Lung (tissue), 12 donors: ENCODE data around the gene SDK1. TPM values are rescaled to one million over a fixed set of nuclear protein-coding genes. Genes with fewer than 3 reads are reported as not detected.

ENCODE experiments used
- ATAC-seq: fragments of 200-7000 bp; cut with Tn5 transposase; one replicate; pipeline ENCODE4 v1.9.1; 2020; ENCODE audit warnings: moderate number of reproducible peaks; ENCODE audit not compliant: insufficient read depth, low FRiP score
- DNase-seq, 3 donors: peaks; one replicate each; pipeline ENCODE4 v3.0.0-alpha.2; 2013 to 2017
- H3K27ac ChIP-seq, 2 donors: one replicate each; pipeline ENCODE4 v1.5.1; 2013; ENCODE audit warnings: mild to moderate bottlenecking in 2 of 2, moderate library complexity in 2 of 2, control low read depth in 1 of 2, inconsistent platforms in 1 of 2, low read depth in 1 of 2, low read length in 1 of 2
- H3K27me3 ChIP-seq, 3 donors: one replicate each; pipeline ENCODE4 v1.5.1; 2013; ENCODE audit warnings: low read length in 2 of 3; ENCODE audit not compliant: control insufficient read depth in 3 of 3, insufficient read depth in 3 of 3
- H3K36me3 ChIP-seq, 4 donors: one replicate each; pipeline ENCODE4 v1.5.1; 2013; ENCODE audit warnings: low read length in 4 of 4, mild to moderate bottlenecking in 1 of 4, moderate library complexity in 1 of 4; ENCODE audit not compliant: control insufficient read depth in 4 of 4, insufficient read depth in 4 of 4
- H3K4me1 ChIP-seq, 5 donors: one replicate each; pipeline ENCODE4 v1.5.1; 2013; ENCODE audit warnings: low read length in 5 of 5, mild to moderate bottlenecking in 2 of 5, moderate library complexity in 1 of 5; ENCODE audit not compliant: control insufficient read depth in 5 of 5, insufficient read depth in 5 of 5
- H3K4me3 ChIP-seq: one replicate; pipeline ENCODE4 v1.5.1; 2013; ENCODE audit warnings: mild to moderate bottlenecking, control low read depth, moderate library complexity
- H3K9ac ChIP-seq, 2 donors: one replicate each; pipeline ENCODE4 v1.5.1; 2013; ENCODE audit warnings: low read length in 2 of 2, control low read depth in 1 of 2; ENCODE audit not compliant: insufficient read depth in 1 of 2
- H3K9me3 ChIP-seq, 4 donors: one replicate each; pipeline ENCODE4 v1.5.1; 2013; ENCODE audit warnings: low read length in 3 of 4, mild to moderate bottlenecking in 1 of 4, moderate library complexity in 1 of 4; ENCODE audit not compliant: control insufficient read depth in 4 of 4, insufficient read depth in 3 of 4
- WGBS, 2 donors: extraction: QIAGEN DNeasy Blood & Tissue Kit; methylation state at CpG; one replicate each; pipeline ENCODE4 v1.1.7; 2013; 5-methylcytosine and 5-hydroxymethylcytosine counted together
- polyA plus RNA-seq, 2 donors: library from polyadenylated mRNA; stranded (reverse); fragments of 200-250 nt; gene quantifications; one replicate each; pipeline ENCODE4 v1.2.1, GENCODE V29; 2013
- total RNA-seq, 2 donors: library from RNA; depleted of rRNA in 1 of 2; stranded (reverse); fragments of >200 nt in 1 of 2; gene quantifications; one replicate each; pipeline ENCODE4 v1.2.1, GENCODE V29; 2014 to 2021
- TF ChIP-seq, protein P1 (sequence below): IDR thresholded peaks from 2 replicates; pipeline ENCODE4 v1.5.1; 2012; ENCODE audit warnings: mild to moderate bottlenecking; ENCODE audit errors: control extremely low read depth, extremely low read depth
- donor health status: control.
- donor health status: control.
- donor health status: Bipolar disorder and iron deficiency.
- donor health status: healthy.
- donor health status: DM: yes; HTN: yes; CAD: no.

Gene SDK1
- total and polyA plus RNA-seq, 4 donors: 3.7 to 30.1 (median 12.7) TPM

DNA sequence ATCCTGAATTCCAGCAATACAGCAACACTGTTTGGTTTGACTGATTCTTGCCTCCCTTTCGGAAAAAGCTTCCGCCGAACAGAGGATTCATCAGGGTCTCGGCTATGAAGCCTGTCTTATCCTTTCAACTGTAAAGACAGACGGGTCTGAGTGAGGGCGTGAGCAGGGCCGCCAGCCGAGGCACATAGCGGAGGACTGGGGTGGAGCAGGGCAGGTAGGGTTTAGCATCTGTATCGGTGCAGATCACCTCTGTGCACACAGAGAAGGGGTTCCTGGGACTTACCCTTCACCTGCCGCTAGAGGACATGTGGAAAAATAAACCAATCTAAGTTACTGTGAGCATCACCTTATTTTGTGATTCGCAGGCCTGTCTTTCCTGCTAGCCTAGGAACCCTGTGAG, 724.2 kb downstream of the SDK1 start:
- TF ChIP-seq, protein P1, sequence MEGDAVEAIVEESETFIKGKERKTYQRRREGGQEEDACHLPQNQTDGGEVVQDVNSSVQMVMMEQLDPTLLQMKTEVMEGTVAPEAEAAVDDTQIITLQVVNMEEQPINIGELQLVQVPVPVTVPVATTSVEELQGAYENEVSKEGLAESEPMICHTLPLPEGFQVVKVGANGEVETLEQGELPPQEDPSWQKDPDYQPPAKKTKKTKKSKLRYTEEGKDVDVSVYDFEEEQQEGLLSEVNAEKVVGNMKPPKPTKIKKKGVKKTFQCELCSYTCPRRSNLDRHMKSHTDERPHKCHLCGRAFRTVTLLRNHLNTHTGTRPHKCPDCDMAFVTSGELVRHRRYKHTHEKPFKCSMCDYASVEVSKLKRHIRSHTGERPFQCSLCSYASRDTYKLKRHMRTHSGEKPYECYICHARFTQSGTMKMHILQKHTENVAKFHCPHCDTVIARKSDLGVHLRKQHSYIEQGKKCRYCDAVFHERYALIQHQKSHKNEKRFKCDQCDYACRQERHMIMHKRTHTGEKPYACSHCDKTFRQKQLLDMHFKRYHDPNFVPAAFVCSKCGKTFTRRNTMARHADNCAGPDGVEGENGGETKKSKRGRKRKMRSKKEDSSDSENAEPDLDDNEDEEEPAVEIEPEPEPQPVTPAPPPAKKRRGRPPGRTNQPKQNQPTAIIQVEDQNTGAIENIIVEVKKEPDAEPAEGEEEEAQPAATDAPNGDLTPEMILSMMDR: no peak
- Histone ChIP-seq H3K27me3 (no peaks in the 10 kb centered on the region), H3K4me1 (peaks cover 0 to 9% (median 0%) of the 10 kb centered on the region in 5 donors), H3K4me3 (no peak overlapping the region), H3K9me3 (peaks cover 0 to 8% (median 3%) of the 10 kb centered on the region in 4 donors), H3K9ac (no peak overlapping the region), H3K27ac (no peak overlapping the region), H3K36me3 (peaks cover 0 to 3% (median 1%) of the 10 kb centered on the region in 4 donors)
- WGBS, 2 donors: 95% methylated on average over 12 of the region's 12 CpGs
- ATAC-seq (no peak), DNase-seq (no peak)

GRCh38 chr7:4025694-4026615, 724.9 kb downstream of the SDK1 start:
- WGBS, 2 donors: 83 to 88% methylated on average over 26 of the region's 26 CpGs
- Histone ChIP-seq H3K9ac (no peak overlapping the region), H3K27me3 (no peaks in the 10 kb centered on the region), H3K9me3 (peaks cover 0 to 7% (median 3%) of the 10 kb centered on the region in 4 donors), H3K36me3 (peaks cover 0 to 2% (median 0%) of the 10 kb centered on the region in 4 donors), H3K4me1 (peaks cover 0 to 9% (median 0%) of the 10 kb centered on the region in 5 donors), H3K4me3 (no peak overlapping the region), H3K27ac (no peak overlapping the region)
- TF ChIP-seq, protein P1: no peak
- no peak for ATAC-seq
- no peak for DNase-seq

DNA sequence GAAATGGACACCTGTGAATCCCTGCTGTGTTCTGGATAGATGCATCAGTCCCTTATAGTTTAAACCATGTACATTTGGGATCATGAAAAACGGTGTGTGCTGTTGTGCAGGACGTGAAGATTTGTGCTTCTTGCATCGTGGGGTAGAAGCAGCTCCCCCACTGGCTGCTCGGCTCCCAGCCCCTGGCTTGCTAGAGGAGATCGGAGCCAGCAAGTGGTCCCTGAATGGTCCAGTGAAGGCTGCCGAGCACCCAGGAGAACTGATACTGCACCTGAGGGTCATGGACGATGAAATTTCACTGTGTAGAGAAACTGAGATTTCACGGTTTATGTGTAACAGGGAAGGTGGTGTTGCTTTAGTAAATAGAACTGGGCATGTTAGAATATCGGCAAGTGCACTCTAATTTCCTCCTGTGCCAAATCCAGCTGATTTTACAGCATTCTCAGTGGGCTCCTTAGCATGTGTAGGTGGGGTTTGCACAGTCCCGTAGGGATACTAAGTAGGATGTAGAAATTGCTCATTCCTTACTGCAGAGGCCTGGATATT, 726.0 kb downstream of the SDK1 start:
- Histone ChIP-seq H3K27ac (no peak overlapping the region), H3K9me3 (no peaks in the 10 kb centered on the region), H3K4me3 (no peak overlapping the region), H3K36me3 (no peaks in the 10 kb centered on the region), H3K4me1 (peaks cover 0 to 5% (median 0%) of the 10 kb centered on the region in 5 donors), H3K9ac (no peak overlapping the region), H3K27me3 (no peaks in the 10 kb centered on the region)
- TF ChIP-seq, protein P1: no peak
- ATAC-seq (no peak), DNase-seq (no peak)
- 91 to 94% methylated on average over 10 of the region's 10 CpGs for WGBS, 2 donors
